Duodenal mucosa (tissue), 2 donors: ENCODE results near the gene ARL8A.
A peak's percentile ranks its signal among the peaks of the same experiment; 100 is the strongest.
"Not testable (repeated sequence)": the region's sequence is repeated elsewhere in the genome, so short reads cannot be mapped to it uniquely, and the experiment has no call there.

Experiments
- H3K27ac ChIP-seq: one replicate; pipeline ENCODE4 v1.7.0; 2013; ENCODE audit warnings: low read depth, low read length
- H3K27me3 ChIP-seq, 2 donors: one replicate each; pipeline ENCODE4 v1.7.0; 2013; ENCODE audit warnings: low read length in 2 of 2, control low read depth in 1 of 2; ENCODE audit not compliant: insufficient read depth in 2 of 2, control insufficient read depth in 1 of 2
- H3K36me3 ChIP-seq, 2 donors: one replicate each; pipeline ENCODE4 v1.7.0; 2013; ENCODE audit warnings: low read length in 2 of 2, control low read depth in 1 of 2; ENCODE audit not compliant: insufficient read depth in 2 of 2, control insufficient read depth in 1 of 2
- H3K4me1 ChIP-seq, 2 donors: one replicate each; pipeline ENCODE4 v1.7.0; 2013; ENCODE audit warnings: low read length in 2 of 2, control low read depth in 1 of 2; ENCODE audit not compliant: insufficient read depth in 2 of 2, control insufficient read depth in 1 of 2
- H3K4me3 ChIP-seq, 2 donors: one replicate each; pipeline ENCODE4 v1.7.0; 2013; ENCODE audit warnings: low read length in 2 of 2, low read depth in 1 of 2
- H3K9ac ChIP-seq, 2 donors: one replicate each; pipeline ENCODE4 v1.7.0; 2013; ENCODE audit warnings: low read length in 2 of 2, low read depth in 1 of 2
- H3K9me3 ChIP-seq, 2 donors: one replicate each; pipeline ENCODE4 v1.7.0; 2013; ENCODE audit warnings: low read length in 2 of 2, control low read depth in 1 of 2; ENCODE audit not compliant: control insufficient read depth in 1 of 2

ARL8A gene

DNA sequence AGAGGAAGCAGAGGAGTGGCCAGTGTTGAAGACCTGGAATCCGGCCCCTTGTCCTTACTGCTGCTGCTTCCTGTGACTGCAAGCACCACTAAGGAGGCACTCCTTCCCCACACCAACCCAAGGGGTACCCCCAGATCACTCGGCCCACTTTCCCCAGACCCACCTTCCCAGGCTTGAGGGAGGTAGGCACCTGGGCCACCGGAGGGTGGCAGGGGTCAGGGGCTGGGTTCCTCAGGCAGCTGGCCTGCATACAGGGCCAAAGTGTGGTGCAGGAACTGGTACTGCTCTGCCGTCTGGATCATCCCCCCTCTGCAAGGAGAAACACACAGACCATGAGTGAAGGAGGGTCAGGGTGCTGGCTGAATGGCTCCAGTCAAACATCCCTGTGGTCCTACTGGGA, 3.9 kb upstream of the ARL8A start:
- Histone ChIP-seq H3K9ac (no peak overlapping the region), H3K4me3 (no peak overlapping the region), H3K27ac (no peak overlapping the region), H3K9me3 (no peaks in the 10 kb centered on the region), H3K4me1 (peaks cover 8 to 10% of the 10 kb centered on the region in 2 donors), H3K36me3 (no peaks in the 10 kb centered on the region), H3K27me3 (no peaks in the 10 kb centered on the region)

DNA sequence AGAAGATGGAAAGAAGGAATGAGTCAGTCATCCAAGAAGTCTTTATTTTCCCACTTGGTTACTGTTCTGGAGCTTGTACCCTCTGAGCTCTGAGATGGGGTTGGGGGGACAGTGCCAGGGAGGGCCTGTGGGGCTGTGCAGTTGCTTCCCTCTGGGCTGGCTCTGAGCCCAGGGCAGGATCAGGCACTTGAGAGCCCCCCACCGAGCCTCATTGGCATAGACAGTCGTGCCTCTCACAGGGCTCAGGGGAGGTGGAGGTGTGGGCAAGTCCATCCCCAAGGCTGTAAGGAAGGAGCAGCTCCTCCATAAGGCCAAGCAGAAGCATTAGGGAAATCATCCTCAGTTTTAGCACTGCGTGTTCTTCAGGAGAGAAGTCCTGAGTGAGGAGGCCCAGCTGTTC, 2.5 kb upstream of the ARL8A start:
- no peaks in the 10 kb centered on the region for H3K9me3 ChIP-seq
- H3K9ac ChIP-seq, result no peak overlapping the region
- no peak overlapping the region for H3K4me3 ChIP-seq
- H3K27me3 ChIP-seq, result no peaks in the 10 kb centered on the region
- no peaks in the 10 kb centered on the region for H3K36me3 ChIP-seq
- peaks cover 19 to 22% of the 10 kb centered on the region in 2 donors for H3K4me1 ChIP-seq
- H3K27ac ChIP-seq, result no peak overlapping the region

DNA sequence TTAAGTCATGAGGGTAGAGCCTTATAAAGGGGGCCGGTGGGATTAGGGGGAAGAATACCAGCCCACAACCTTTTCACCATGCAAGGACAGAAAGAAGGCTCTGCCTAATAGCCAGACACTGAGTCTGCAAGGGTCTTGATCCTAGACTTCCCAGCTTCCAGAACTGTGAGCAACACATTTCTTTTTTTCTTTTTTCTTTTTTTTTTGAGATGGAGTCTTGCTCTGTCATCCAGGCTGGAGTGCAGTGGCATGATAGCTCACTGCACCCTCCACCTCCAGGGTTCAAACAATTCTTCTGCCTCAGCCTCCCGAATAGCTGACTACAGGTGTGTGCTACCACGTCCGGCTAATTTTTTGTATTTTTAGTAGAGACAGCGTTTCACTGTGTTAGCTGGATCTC, 1.7 kb upstream of the ARL8A start:
- Histone ChIP-seq H3K27ac (no peak overlapping the region), H3K36me3 (no peaks in the 10 kb centered on the region), H3K4me1 (peaks cover 19 to 22% of the 10 kb centered on the region in 2 donors), H3K27me3 (no peaks in the 10 kb centered on the region), H3K4me3 (no peak overlapping the region), H3K9me3 (no peaks in the 10 kb centered on the region), H3K9ac (no peak overlapping the region)

DNA sequence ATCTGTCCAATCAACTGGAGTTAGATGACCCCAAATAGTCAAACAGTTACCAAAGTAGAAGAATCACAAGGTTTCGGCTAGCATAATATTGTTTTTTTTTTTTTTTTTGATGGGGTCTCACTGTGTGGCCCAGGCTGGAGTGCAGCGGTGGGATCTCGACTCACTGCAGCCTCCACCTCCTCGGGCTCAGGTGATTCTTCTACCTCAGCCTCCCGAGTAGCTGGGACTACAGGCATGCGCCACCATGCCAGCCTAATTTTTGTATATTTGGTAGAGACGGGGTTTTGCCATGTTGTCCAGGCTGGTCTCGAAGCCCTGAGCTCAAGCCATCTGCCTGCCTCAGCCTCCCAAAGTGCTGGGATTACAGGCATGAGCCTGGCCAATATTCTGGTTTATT, 1.2 kb upstream of the ARL8A start:
- not testable (repeated sequence) for H3K27ac ChIP-seq

DNA sequence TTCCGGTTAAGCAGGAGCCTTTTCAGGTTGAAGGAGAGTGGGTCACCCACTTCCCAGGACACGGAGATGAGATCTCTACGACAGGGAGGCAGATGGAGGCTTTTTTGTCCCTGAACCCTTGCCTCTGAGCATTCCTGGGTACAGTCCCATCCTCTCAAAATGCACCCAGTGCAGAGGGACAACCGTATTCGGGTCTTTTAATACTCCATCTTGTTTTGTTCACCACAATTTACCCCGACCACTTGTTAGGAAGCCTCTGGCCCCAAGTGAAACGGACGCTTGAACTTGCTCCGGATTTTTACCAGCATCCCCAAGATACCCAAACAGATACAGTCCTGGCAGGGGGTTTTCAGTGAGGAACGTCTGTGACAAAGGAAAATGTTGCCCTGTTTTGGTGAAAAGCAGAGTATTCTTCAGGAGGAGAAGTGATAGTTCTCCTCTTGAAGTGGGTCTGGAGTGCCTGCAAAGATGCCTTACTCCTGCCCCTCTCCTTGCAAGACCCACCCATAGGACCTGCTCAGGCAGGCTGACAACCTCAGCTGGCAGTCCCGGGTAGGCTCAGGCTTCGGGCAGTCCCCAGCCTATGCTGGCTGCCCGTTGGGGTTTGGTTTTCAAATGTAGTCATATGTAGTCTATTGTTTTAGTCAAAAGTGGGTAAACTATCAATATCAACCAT, 669 bp upstream of the ARL8A start:
- no peak overlapping the region for H3K27ac ChIP-seq
- peak overlapping the region; percentile 68 to 70 for H3K4me3 ChIP-seq
- H3K9me3 ChIP-seq, result no peaks in the 10 kb centered on the region
- H3K9ac ChIP-seq, result peak overlapping the region; percentile 63 to 77
- H3K4me1 ChIP-seq, result peaks cover 19 to 22% of the 10 kb centered on the region in 2 donors
- no peaks in the 10 kb centered on the region for H3K36me3 ChIP-seq
- H3K27me3 ChIP-seq, result no peaks in the 10 kb centered on the region

More for the DNA sequence above, 1.2 kb upstream of the ARL8A start:
- Histone ChIP-seq H3K4me3 (peak overlapping the region in 1 of 2 donors; percentile 70), H3K4me1 (peaks cover 19 to 22% of the 10 kb centered on the region in 2 donors)
- not testable (repeated sequence) for H3K9ac ChIP-seq, H3K27me3 ChIP-seq, H3K36me3 ChIP-seq, H3K9me3 ChIP-seq

DNA sequence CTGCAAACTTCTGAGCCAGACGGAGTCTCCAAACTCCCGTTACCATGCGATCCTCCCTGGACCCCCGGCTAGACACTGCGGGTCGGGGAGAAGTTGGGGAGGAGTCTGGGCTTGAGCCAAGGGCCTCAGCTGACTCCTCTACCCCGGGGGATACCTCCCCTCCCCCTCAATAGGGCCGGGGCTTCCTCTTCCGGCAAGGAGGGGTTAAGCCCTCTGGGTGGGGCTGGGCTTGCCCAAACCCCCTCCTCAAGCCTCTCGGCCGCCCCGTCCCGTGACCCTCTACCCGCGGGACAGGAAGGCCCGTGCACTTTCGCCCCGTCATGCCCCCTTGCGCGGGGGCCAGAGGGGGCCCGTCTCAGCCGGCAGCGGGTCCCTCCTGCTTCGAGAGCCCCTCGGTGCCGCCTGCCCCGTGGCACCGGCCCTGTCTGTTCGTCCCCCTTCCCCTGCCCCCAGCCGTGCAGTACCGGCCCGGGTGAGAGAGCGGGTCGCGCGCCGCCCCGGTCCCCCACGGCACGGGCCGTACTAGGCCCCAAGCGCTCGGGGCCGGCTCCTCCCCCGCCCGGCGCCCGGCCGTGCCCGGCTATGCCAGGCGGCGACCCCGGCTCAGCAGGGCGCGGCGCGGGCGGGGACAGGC, 652 bp downstream of the ARL8A start:
- Histone ChIP-seq H3K36me3 (no peaks in the 10 kb centered on the region), H3K27ac (peak overlapping the region; percentile 74), H3K9me3 (no peaks in the 10 kb centered on the region), H3K9ac (peak overlapping the region; percentile 88 to 92), H3K4me3 (peak overlapping the region; percentile 88 to 97), H3K4me1 (peaks cover 19 to 22% of the 10 kb centered on the region in 2 donors), H3K27me3 (no peaks in the 10 kb centered on the region)

DNA sequence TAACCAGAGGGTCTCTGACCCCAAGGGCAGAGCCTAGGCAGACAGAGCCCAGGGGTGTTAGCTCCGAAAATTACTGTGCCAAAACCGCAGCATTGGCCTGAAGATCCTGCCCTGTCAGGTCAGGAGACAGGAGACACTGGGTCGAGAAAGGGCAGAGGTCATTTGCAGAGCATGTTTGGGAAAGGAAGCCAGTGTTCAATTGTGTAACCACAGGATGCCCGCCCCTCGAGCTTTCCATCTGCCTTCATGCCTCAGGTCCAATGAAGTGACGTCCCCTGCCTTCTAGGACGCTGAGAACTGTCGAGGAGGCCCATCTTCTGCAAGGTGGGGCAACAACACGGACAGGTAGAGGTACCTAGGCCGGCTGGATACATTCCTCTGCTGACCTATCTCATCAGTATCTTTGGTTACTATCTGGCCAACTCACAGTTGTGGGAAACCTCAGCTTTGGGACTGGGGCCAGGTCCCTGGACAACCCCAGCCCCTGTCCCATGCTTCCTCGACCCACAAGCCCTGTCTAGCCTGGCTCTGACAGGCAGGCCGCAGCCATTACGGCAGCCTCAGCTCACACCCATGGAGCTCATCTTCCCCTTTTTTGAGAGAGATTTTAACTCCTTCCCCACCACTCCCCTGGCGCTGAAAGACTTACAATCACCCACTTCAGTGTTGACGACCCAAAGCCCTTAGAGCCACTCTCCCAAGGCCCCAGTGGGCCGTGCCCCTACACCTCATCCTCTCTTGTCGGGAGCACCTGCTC, 1.3 kb downstream of the ARL8A start:
- no peaks in the 10 kb centered on the region for H3K9me3 ChIP-seq
- peak overlapping the region; percentile 88 to 92 for H3K9ac ChIP-seq
- H3K4me3 ChIP-seq, result peak overlapping the region; percentile 88 to 97
- no peaks in the 10 kb centered on the region for H3K27me3 ChIP-seq
- peak overlapping the region; percentile 41 for H3K27ac ChIP-seq
- H3K4me1 ChIP-seq, result peaks cover 19 to 22% of the 10 kb centered on the region in 2 donors
- peaks cover 5 to 6% of the 10 kb centered on the region in 2 donors for H3K36me3 ChIP-seq

DNA sequence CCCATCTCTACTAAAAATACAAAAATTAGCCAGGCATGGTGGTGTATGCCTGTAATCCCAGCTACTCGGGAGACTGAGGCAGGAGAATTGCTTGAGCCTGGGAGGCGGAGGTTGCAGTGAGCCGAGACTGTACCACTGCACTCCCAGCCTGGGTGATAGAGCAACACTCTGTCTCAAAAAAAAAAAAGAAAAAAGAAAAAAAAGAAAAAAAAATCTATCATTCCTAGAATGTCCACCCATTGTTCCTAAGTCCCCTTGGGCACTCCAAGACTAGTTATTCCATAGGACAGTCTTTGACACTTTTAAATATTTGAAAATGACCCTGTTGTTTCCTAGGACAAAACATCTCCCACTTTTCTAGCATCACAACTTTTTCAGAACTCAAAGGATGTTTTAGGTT, 3.1 kb downstream of the ARL8A start:
- H3K4me3 ChIP-seq, H3K27ac ChIP-seq, H3K27me3 ChIP-seq, H3K9ac ChIP-seq, H3K9me3 ChIP-seq: not testable (repeated sequence)
- Histone ChIP-seq H3K36me3 (peaks cover 6 to 12% of the 10 kb centered on the region in 2 donors), H3K4me1 (peaks cover 19 to 22% of the 10 kb centered on the region in 2 donors)

DNA sequence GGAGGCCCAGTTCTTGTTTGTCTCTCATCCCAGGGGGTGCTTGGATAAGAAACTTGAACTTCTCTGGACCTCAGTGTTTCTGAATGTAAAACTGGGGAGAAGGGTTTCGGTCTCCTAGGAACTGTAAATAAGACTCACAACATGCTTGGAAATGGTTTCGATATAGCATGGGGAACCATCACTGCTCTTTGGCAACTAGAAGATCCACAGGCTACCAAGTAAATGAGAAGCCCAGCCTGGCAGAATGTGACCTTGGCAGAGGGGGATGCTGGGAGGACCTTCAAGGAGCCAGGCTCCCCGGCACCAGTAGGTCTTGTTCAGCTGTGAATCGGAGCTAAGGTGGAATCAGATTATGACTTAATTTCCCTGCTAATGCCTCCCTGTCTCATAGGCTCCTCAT, 3.7 kb downstream of the ARL8A start:
- Histone ChIP-seq H3K9ac (no peak overlapping the region), H3K36me3 (peaks cover 6 to 13% of the 10 kb centered on the region in 2 donors), H3K27ac (no peak overlapping the region), H3K27me3 (no peaks in the 10 kb centered on the region), H3K4me1 (peaks cover 19 to 22% of the 10 kb centered on the region in 2 donors), H3K4me3 (no peak overlapping the region), H3K9me3 (no peaks in the 10 kb centered on the region)

DNA sequence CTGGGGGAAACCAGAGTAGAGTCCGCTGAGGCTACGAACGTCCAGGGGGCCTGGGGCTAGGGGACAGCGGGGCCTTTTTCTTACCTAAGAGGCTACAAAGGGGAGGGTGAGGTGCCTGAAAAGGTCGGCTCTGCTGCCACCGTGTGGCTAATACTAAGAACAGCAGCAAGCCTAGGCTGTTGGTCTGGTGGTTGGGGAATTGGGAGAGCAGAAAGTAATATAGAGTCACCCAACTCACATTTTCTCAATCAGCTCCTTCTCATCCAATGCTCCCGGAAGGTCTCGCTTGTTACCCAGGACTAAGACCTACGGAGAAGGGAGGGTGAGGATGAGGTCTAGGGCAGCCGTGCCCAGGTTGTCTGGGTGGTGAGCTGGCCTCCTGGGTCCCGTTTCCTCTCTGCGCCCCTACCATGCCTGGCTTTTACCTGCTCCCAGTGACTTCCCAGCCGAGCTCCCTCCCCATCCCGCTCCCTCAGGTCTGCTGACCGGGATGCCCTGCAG, 9.3 kb downstream of the ARL8A start:
- Histone ChIP-seq H3K9me3 (no peaks in the 10 kb centered on the region), H3K9ac (peak overlapping the region in 1 of 2 donors; percentile 32), H3K27ac (no peak overlapping the region), H3K36me3 (peaks cover 10 to 45% of the 10 kb centered on the region in 2 donors), H3K27me3 (no peaks in the 10 kb centered on the region), H3K4me1 (peaks cover 0 to 11% of the 10 kb centered on the region in 2 donors), H3K4me3 (no peak overlapping the region)
